Measurements from ENCODE around the gene MSANTD2.

Gene MSANTD2

DNA sequence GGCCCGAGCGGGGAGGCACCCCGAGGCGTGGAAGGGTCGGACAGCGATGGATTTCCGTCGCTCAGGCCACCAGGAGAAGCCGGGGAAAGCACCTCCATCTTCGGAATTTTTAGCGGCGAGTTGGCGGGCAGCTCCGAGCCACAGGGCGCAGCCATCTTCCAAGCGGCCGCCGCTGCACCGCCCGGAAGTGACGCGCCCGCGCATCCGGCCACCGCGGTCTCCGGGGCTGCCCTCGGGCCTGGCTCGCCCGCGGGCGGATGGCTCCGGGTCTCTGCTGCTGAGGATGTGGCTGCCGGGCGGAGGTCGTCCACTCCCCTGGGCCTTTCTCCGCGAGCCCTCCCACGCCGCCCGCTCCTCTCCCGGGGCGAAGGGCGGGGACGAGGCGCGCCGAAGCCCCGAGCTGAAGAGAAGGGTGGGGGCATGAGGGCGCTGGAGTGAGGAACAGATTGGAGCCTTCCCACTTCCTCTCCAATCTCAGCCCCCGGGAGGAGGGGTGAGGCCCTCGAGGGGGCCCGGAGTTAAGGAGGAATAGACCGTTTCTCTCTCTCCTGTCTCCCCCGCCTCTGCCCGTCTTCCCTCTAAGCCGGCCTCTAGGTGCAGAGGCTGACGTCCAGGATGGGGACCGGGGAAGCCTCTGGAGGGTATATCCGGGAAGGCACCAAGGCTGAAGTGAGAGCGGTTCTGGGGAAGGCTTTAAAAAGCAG, at the start of gene MSANTD2:
Gene MSANTD2 (minus strand): TSS at position 181 of the 704 bp plus-strand sequence. CDS start 26 bp downstream, at position 155.
- peak; percentile 79 for DNase-seq (ENCODE audit: low read depth)

DNA sequence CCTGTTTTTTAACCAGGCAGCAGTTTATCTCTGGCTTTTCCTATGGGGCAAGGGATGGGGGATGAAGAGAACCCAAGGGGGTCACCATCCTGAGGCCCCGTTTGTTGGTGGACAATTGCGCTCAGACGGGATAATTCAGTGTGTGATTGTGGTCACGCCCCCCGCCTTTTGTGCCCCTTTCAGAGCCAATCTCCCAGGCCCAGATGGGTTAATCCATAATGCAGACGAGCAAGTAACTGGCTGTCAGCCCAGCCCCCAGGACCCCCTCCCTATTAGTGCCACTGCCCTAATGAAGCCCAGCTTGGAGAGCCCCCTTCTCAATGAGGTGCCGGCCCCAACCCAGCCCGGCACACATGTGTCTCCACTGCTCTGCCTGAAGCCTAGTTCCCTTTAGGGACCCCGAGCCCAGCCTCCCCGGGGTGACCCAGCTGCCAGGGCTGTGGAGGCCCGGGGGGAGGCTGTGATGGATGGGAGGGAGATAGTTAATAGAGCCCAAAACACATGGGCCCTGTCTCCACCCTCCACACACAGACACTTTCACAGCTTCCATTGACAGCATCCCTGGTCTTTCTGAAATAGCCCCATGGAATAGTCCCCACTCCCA, 46.0 kb upstream of the MSANTD2 start:
- no peak for DNase-seq (ENCODE audit: low read depth)

GRCh38 chr11:124844664-124845079, 44.5 kb upstream of the MSANTD2 start:
- no peak for DNase-seq (ENCODE audit: low read depth)

GRCh38 chr11:124843616-124843910, 43.4 kb upstream of the MSANTD2 start:
- no peak for DNase-seq (ENCODE audit: low read depth)

- no peak for DNase-seq (ENCODE audit: low read depth)
Observed at GRCh38 chr11:124842305-124842704, 42.1 kb upstream of the MSANTD2 start.

GRCh38 chr11:124841840-124842239, 41.6 kb upstream of the MSANTD2 start:
- no peak for DNase-seq (ENCODE audit: low read depth)

- no peak for DNase-seq (ENCODE audit: low read depth)
Observed at GRCh38 chr11:124841201-124841600, 41.0 kb upstream of the MSANTD2 start.

- no peak for DNase-seq (ENCODE audit: low read depth)
Observed at GRCh38 chr11:124840666-124841065, 40.5 kb upstream of the MSANTD2 start.

- DNase-seq (ENCODE audit: low read depth): no peak
Observed at GRCh38 chr11:124839972-124840621, 39.9 kb upstream of the MSANTD2 start.

DNA sequence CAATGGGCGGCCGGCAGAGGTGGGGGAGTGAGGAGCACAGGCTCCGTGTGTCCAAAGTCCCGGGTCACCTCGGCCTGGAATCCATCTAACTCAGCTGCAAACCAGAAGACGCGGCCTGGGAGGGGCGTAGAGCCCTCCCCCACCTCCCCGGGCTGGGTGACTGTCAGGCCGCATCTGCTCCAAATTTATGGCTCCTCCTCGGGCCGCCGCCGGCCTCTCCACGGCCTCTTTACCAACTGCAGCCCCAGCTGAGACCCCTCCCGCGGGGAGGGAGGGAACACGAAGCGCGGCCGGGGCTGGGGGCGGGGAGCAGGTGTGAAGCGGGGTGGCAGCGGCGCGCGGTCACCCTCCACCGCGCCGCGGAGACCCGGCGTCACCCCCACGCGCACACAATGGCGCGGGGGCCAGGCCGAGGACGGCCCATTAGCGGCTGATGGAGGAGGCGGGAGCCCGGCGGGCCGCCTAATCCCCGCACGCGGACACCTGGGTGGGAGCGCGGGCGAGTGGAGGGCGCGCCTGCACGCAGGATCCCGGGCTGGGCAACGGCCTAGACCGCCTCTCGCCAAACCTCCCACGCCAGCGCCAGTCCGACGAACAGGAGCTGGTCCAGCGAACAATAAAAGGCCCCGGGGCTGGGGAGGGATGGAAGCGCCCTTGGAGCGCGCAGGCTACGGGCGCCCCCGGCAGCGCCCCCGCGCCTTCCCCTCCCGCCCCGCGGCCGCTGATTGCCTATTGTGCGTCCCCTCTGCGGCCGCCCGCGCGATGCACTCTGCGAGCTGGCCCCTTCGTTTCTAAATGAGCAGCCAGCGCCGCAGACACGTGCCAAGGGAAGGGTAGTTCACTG, 39.1 kb upstream of the MSANTD2 start:
- no peak for DNase-seq (ENCODE audit: low read depth)

DNA sequence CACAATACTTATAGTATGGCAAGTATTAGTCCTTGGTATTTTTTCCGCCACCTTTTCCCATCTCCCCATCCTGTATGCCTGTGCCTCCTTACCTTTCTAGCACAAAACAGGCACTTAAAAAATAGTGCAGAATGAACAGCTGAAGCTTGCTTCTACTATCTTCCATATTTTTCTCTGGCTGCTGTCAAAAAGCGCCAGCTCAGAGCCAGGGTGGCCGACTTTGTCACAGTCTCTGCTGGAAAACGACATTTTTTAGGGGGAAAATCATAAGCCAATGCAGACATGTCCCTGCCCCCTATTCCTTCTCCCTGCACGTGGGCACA, 38.6 kb upstream of the MSANTD2 start:
- no peak for DNase-seq (ENCODE audit: low read depth)

GRCh38 chr11:124837491-124837856, 37.3 kb upstream of the MSANTD2 start:
- DNase-seq (ENCODE audit: low read depth): no peak

DNA sequence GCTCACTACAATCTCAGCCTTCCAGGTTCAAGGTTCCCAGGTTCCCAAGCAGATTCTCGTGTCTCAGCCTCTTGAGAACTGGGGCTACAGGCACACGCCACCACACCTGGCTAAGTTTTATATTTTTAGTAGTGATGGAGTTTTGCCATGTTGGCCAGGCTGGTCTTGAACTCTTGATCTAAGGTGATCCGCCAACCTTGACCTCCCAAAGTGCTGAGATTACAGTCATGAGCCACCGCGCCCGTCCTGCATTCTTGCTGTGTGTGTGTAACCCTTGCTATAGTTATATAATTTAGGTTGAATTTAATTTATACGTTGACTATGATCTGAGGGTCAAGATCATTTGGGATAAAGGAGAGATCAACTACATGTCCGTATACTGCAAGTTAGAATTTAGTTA, 35.7 kb upstream of the MSANTD2 start:
- no peak for DNase-seq (ENCODE audit: low read depth)

- DNase-seq (ENCODE audit: low read depth): no peak
Observed at GRCh38 chr11:124834526-124835180, 34.4 kb upstream of the MSANTD2 start.

DNA sequence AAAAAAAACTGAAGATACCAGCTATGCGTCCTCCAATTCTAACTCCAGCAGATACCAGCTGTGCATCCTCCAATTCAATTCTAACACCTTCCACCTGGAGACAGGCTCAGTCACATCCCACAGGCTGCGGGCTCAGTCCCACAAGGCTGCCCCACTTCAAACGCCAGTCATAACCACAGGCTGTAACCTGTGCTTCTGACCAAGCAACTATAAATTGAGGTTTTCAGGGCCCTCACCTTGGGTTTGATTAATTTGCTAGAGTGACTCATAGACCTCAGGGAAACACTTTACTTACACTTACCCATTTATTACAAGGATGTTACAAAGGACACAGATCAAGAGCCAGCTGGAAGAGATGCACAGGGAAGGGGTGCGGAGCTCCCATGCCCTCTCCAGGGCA, 32.4 kb upstream of the MSANTD2 start:
- DNase-seq (ENCODE audit: low read depth): no peak

GRCh38 chr11:124831897-124832296, 31.7 kb upstream of the MSANTD2 start:
- DNase-seq (ENCODE audit: low read depth): no peak

GRCh38 chr11:124830749-124831148, 30.5 kb upstream of the MSANTD2 start:
- no peak for DNase-seq (ENCODE audit: low read depth)

GRCh38 chr11:124829986-124830385, 29.8 kb upstream of the MSANTD2 start:
- no peak for DNase-seq (ENCODE audit: low read depth)

- DNase-seq (ENCODE audit: low read depth): no peak
Observed at GRCh38 chr11:124825876-124826275, 25.7 kb upstream of the MSANTD2 start.

GRCh38 chr11:124823512-124824376, 23.5 kb upstream of the MSANTD2 start:
- no peak for DNase-seq (ENCODE audit: low read depth)

GRCh38 chr11:124821995-124822730, 22.0 kb upstream of the MSANTD2 start:
- no peak for DNase-seq (ENCODE audit: low read depth)

Data from activated T-cell treated with anti-CD3 and anti-CD28 coated beads for 48 hours (primary cell).